Bronchial epithelial cell (primary cell): ENCODE measurements around the gene XCR1. TPM values are rescaled to one million over a fixed set of nuclear protein-coding genes. Genes with fewer than 3 reads are reported as not detected.

Source experiments
- DNase-seq: peaks from one replicate; pipeline ENCODE4 v3.0.0-alpha.2; 2010; ENCODE audit warnings: low read depth
- FAIRE-seq: peaks from 2 replicates; lab custom pipeline; 2011; peaks lifted over from hg19 to GRCh38; lab: Jason Lieb, UNC
- H3K27me3 ChIP-seq: 2 replicates; pipeline ENCODE4 v1.5.1; 2011; ENCODE audit warnings: low read length; ENCODE audit not compliant: control insufficient read depth, insufficient read depth
- H3K36me3 ChIP-seq: 2 replicates; pipeline ENCODE4 v1.5.1; 2011; ENCODE audit warnings: low read length; ENCODE audit not compliant: control insufficient read depth, insufficient read depth
- H3K4me3 ChIP-seq: 2 replicates; pipeline ENCODE4 v1.5.1; 2011; ENCODE audit warnings: mild to moderate bottlenecking, low read depth, low read length, control low read depth
- CTCF ChIP-seq: IDR thresholded peaks from 2 replicates; pipeline ENCODE4 v1.5.1; 2011; ENCODE audit warnings: mild to moderate bottlenecking, moderate library complexity, low read length, control low read depth, inconsistent platforms; ENCODE audit not compliant: insufficient read depth, severe bottlenecking
- total RNA-seq: library from RNA; depleted of rRNA; stranded (reverse); fragments of >200 nt; gene quantifications from 2 replicates; pipeline ENCODE4 v1.2.1, GENCODE V29; 2014

The XCR1 gene
- total RNA-seq, 1 donor from 2014 or later = under 0.01 TPM

GRCh38 chr3:45995236-45996192, 31.8 kb downstream of the XCR1 start, which contains the start of gene FYCO1:
FYCO1 (minus strand) TSS chr3:45995824; CDS start chr3:45984910, 10,914 bp downstream.
- FAIRE-seq (no peak), DNase-seq (peak; percentile 70)
- peak within 1 kb of the TSS; percentile 48 for H3K4me3 ChIP-seq
- no peaks in the 10 kb centered on the region for H3K36me3 ChIP-seq
- no peak for TF ChIP-seq CTCF
- H3K27me3 ChIP-seq = no peaks in the 10 kb centered on the region

- no peaks in the 10 kb centered on the region for H3K27me3 ChIP-seq
- peak overlapping the region; percentile 48 for H3K4me3 ChIP-seq
- H3K36me3 ChIP-seq = no peaks in the 10 kb centered on the region
- no peak for TF ChIP-seq CTCF
- FAIRE-seq = no peak
- no peak for DNase-seq
Observed at GRCh38 chr3:45994419-45995235, 32.7 kb downstream of the XCR1 start.

GRCh38 chr3:45993421-45994027, 33.8 kb downstream of the XCR1 start:
- no peak for FAIRE-seq
- no peaks in the 10 kb centered on the region for H3K27me3 ChIP-seq
- no peak for DNase-seq
- H3K36me3 ChIP-seq = no peaks in the 10 kb centered on the region
- no peak overlapping the region for H3K4me3 ChIP-seq
- TF ChIP-seq CTCF = no peak

- no peaks in the 10 kb centered on the region for H3K27me3 ChIP-seq
- no peak for TF ChIP-seq CTCF
- FAIRE-seq (no peak), DNase-seq (no peak)
- no peak overlapping the region for H3K4me3 ChIP-seq
- H3K36me3 ChIP-seq = no peaks in the 10 kb centered on the region
Observed at GRCh38 chr3:45992821-45993221, 34.5 kb downstream of the XCR1 start.

- DNase-seq (no peak), FAIRE-seq (no peak)
- Histone ChIP-seq H3K4me3 (no peak overlapping the region), H3K27me3 (no peaks in the 10 kb centered on the region), H3K36me3 (no peaks in the 10 kb centered on the region)
- no peak for TF ChIP-seq CTCF
Observed at GRCh38 chr3:45992133-45992729, 35.1 kb downstream of the XCR1 start.
